LoVo (cell line): ENCODE results near the gene APPL2.
"Not testable (repeated sequence)": the region's sequence is repeated elsewhere in the genome, so short reads cannot be mapped to it uniquely, and the experiment has no call there.

ENCODE experiments used
- DNase-seq: peaks from one replicate; pipeline ENCODE4 v3.0.0-alpha.2; 2016; ENCODE audit warnings: low spot score

APPL2 gene

DNA sequence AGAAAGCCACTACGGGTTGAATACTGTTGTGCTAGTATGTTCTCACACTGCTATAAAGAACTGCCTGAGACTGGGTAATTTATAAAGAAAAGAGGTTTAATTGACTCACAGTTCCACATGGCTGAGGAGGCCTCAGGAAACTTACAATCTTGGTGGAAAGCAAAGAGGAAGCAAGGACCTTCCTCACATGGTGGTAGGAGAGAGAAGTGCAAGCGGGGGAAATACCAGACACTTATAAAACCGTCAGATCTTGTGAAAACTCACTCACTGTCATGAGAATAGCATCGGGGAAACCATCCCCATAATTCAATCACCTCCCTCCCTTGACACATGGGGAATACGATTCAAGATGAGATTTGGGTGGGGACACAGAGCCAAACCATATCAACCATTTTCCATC lies 20.5 kb upstream of the APPL2 start:
- not testable (repeated sequence) for DNase-seq

DNA sequence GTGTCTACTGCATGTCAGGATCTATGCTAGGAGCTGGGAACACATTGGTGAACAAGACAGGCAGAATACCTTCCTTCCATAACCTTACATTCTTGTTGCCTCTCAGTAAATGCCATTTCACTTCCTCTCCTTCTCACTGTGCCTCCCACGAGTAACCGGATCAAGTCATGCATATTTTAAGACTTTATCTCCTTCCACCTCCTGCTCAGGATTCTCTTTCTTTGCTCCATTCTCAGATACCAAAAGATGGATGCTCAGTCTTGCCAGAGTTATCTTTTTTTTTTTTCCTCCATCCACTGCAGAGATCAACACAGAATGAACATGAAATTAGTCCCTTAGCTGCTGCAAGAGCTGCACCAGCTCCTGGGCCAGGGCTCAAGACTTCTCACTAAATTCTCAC lies 20.0 kb upstream of the APPL2 start:
- no peak for DNase-seq

DNA sequence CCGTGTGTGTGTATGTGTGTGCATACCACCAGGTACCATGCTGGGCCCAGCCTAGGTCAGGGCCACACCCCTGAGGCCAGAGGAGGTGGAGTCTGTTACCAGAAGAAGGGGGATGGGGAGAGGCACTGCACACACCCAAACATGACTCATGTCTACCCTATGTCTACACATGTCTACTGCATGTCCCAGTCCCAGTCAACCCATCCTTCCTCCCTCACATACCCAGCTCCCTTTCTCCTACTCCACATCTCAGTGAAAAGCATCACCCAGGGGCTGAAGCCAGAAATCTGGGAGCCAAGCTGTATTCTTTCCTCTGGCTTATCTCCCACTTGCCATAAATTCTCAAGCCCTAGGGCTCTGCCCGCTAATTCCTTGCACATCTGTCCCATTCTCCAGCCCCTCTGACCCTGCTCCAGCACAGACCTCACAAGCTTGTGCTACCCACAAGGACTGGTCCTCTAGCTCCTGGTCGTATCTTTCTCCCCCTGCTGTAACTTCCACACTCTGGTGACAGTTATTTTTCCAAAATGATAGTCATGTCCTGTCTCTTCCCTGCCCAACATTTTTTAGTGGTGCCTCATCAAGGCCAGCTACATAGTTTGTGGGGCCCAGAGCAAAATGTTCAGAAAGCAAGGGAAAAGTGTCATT lies 18.0 kb upstream of the APPL2 start:
- DNase-seq = peak; percentile 29

DNA sequence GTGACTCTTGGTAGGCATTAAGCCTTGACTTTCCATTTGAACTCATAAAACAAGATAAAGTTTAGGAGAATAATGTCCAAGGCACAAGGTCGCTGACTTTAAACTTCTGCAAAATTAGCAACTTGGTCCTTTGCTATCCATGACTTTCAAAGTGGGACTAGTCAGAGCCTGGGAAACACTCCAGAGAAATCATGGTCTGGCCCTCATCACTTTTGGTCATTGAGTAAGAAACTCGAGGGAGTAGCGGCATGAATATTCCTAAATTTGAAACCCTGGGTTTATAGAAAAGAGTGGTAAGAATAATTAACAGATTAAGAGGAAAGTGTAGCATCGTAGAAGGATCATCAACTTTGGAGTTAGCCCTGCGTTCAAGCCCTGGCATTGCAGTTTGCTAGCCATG lies 16.9 kb upstream of the APPL2 start:
- DNase-seq = no peak

DNA sequence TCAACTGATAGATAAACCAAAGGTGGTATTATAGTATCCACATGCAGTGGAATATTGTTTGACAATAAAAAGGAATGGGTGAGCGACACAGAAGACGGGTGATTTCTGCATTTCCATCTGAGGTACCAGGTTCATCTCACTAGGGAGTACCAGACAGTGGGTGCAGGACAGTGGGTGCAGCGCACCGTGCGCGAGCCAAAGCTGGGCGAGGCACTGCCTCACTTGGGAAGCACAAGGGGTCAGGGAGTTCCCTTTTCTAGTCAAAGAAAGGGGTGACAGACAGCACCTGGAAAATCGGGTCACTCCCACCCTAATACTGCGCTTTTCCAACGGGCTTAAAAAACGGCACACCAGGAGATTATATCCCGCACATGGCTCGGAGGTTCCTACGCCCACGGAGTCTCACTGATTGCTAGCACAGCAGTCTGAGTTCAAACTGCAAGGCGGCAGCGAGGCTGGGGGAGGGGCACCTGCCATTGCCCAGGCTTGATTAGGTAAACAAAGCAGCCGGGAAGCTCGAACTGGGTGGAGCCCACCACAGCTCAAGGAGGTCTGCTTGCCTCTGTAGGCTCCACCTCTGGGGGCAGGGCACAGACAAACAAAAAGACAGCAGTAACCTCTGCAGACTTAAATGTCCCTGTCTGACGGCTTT lies 9.9 kb upstream of the APPL2 start:
- not testable (repeated sequence) for DNase-seq

DNA sequence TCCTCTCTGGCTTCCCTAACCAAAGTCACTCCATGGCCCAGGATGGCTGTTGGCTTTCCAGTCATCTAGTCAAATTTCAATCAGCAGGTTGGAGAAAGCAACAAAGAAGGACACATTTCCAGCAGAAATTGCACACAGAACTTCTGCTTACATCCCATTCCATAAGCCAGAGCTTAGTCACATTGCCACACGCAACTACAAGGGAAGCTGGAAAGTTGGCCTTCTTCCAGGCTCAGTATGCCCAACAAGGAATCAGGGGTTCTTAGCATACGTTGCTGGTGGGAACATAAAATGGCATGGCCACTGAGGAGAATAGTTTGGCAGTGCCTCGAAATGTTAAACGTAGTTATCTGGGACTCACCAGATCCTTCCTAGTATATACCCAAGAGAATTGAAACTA lies 9.3 kb upstream of the APPL2 start:
- no peak for DNase-seq

DNA sequence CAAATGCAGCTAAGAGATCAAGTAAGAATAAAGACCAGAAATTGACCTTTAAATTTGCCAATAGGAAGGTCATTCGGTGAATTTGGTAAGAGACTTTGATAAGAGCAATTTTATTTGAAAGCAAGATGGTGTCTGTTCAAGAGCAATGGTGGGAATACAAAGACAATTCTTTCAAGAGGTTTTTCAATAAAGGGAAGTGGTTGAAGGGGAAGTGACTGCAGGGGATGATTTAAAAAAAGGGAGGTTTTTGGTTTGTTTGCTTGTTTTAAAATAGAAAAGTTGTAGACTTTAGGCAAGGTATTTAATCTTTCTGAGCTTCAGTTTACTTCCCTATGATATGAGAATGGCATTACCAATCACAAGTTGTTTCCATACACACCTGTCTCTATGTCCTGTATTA lies 4.3 kb upstream of the APPL2 start:
- DNase-seq = no peak

DNA sequence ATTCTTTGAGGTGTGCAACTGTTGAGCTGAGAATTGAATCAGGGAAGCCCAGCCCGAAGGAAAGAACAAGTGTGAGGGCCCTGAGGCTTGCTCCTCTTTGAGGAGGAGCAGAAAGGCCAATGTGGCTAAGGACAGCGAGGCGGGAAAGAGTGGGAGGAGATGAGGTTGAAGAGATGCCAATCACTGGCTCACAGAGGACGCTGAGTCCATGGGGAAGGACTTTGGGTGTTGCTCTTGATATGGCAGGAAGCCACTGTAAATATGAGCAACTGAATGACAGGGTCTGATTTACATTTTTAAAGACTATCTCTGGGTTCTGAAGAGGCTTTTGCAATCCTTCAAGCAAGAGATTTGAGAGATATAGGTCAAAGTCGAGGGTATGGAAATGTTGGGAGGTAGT lies 3.3 kb upstream of the APPL2 start:
- no peak for DNase-seq

DNA sequence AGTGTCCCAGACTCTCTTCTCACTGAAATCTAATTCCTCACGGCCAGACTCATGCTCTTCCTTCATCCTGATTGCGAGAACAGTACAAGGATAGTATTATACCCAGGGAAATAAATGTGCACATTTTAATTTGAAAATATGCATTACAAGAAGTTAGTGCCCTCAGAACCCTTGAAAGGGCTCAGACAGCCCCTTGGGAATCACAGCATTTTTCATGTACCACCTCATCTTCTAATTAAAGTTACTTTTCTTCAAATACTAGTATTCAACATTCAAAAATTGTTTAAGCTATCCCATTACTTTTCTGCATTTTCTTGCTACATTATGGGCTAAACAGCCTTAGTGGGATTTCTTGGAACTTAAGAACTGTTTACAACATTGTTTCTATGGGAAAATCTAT lies 1.7 kb upstream of the APPL2 start:
- DNase-seq = no peak

DNA sequence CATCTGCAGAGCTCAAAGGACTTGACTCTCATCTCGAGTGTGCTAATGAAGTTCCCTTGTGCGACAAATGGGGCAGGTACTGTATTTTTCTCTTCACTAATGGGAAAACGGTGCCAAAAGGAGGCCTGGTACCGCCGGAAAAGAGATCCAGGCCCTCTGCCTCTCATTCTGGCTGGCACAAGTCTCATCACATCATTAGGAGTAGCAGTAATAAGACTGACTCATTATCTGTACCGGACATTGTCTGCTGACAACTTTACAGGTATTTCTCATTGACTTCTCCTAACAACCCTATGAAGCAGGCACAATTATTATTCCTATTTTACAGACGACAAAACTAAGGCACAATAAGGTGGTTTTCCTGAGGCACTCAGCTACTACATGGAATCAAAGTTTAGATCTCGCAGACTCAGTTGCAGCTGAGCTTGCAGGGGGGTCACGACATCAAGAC lies 668 bp downstream of the APPL2 start:
- DNase-seq = peak; percentile 25

DNA sequence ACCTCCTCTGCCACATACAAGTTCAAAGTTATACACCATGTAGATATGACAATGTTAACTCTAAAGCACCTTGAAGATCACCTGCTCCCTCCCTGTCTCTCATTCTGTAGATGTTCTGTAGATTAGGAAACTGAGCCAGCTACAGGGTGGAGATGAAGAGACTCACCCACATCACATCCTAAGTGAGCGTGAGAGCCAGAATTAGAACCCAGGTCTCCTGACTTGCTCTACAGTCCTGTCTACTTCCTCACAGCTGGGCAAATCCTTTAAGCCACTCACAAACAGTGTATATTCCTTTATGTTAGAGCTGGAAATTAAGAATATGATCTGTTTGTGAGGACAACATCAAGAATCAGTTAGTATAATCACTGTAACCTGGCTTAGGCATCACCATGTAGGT lies 1.8 kb downstream of the APPL2 start:
- DNase-seq = no peak

DNA sequence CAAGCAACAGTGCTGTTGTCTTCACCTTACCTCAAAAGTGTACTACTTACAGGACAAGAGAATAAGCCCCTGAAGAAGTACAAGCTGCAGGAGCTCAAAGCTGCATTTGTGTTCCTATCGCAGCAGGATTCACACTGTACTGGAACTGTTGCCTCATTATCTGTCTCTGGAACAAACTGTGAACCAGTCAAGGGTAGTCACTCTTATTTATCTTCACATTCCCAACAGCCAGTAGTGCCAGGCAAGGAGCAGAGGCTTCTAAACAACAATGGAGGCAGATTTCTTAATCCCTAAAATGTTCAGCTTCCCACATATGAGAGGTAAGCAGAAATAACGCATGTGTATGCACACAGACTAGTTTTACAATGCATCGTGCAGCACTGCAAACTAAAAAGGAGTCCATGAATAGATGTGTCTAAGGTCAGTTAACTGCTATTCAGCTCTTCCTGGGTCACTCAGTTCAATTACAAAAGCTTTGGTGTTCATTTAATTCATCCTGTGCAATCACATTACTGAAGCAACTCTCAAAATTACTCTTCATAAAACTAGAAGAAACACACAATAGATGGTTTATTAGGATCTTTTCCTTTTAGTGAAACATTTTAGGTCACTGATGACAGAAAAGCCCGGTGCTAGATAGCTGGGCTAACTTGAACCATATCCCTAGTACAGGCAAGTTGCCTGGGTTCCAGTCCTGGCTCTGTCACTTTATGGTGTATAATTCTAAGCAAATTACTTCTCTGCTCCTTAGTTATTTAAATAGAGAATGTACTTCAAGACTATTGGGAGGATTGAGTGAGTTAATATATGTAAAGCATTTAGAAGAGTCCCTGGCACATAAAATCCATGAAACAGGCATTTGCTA lies 2.7 kb downstream of the APPL2 start:
- no peak for DNase-seq

DNA sequence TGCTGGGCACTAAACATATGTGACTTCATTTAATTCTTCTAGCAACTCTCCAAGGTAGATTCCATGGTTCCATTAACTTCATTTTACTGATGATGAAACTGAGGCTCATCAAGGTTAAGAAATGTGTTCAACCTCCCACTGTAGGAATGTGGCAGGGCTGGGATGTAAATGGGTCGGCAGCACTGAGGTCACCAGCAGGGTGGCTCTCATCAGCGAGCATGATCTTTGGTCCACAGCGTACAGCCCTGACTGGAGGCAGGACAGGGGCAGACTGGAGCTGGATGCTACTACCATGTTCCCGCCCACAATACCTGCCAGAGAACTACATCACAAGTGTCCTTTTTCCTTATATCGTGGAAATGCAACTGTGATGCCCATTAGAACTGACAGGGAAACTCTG lies 4.6 kb downstream of the APPL2 start:
- no peak for DNase-seq

DNA sequence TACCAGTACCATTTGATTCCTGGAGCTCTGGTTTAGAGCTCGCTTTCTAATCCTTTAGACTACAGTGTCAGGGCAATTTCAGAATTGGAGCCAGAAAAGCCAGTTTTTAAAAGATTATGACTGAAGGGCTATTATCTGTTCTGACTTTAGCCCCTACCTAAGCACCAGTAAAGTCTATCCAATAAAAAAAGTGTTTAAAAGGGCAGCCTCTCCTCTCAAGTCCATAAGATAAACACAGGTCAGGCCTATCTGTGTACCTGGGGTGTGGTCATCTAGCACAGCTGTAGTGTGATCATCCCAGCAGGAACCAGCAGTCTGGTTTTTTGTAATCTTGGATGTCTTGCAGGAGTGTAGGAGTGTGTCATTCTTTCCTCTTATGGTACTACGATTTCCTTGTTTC lies 6.6 kb downstream of the APPL2 start:
- DNase-seq = peak; percentile 29

DNA sequence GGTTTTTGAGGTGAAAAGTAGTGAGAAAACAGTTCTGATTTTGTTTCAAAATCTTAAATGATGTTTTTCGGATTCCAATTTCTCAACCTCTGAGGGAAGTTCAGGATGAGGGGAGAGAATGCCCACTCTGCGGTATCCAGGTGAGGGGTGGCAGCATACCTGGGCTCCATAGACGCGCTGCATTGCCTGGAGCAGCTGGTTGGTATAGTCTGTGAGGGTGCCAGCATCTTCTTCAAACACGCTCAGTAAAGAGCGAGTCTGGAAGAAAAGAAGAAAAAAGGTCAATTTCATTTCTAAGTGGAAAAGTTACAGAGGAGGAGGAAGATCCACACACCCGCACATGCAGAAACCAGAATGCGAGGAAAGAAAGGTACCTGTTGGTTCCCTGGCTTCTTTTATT lies 7.0 kb downstream of the APPL2 start:
- DNase-seq = no peak

DNA sequence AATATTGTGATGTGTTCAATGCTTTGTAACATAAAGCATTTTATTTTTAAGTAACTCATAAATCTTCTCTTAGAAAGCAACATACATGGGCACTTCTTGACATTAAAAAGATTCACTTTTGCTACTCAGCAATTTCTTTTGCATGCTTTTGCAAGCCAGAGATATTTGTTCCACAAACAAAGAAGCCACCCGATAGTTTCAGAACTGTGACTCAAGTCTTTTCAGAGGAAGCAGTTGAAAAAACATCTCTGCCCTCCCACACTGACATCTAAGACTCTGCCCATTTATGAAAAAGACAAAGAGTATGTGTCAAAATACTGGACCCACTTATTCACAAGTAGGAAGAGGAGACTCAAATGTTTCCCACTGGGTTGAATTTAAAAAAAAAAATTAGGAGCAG lies 7.5 kb downstream of the APPL2 start:
- no peak for DNase-seq

DNA sequence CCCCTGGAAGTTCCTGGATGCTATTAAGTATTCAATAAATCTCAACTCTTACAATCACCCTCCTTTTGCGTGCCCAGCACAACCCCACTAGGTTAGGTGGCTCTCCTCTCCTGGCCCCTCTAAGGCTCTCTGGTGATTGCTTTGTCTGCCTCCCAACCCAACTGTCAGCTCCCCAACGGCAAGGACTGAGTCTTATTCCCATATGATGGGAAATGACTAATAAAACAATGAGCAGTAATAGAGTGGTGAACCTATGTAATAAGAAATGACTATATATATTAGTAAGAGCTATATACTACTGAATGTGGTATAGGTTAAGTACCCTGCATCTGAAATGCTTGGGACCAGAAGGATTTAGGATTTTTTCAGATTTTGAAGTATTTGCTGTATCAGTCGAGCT lies 8.1 kb downstream of the APPL2 start:
- no peak for DNase-seq

DNA sequence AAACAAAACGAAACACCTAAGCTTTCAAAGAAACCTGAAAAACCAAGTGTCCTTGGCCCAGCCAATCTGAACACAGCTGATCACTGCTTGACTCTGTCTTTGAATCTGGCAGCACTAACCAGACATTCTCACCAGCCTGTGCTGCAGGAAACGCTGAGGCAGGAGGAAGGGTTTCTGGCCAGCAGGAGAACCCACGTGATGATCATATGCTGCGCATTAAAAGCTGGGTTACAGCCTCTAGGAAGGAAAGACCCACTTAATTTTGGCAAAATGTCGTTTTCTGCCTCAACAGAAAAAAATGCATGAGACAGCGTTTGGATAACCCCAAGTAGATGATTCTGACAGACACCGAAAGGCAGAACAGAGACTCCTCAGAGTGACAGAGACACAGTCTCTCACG lies 9.8 kb downstream of the APPL2 start:
- no peak for DNase-seq

DNA sequence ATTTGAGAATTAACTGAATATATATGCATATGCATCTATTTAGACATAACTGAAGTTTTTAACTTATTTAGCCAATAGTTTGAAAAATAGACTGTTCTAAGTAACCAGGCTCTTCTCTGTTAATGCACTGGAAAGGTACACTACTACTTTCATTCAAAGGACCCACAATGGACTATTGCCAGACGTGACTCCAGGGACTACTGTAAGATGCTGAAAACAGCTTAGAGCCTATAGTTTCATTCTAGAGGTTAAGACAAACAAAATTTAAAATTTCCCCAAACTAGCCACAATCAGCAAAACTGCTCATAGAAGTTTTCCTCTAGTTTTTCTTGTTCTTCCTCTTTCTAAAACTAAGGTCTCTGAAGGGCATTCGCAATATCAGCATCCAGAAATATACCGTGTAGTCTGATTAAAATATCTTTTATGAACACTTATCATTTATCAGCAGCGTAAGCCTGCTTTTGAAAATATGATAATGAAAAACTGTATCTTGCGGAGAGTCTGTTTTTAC lies 10.4 kb downstream of the APPL2 start:
- DNase-seq = no peak

DNA sequence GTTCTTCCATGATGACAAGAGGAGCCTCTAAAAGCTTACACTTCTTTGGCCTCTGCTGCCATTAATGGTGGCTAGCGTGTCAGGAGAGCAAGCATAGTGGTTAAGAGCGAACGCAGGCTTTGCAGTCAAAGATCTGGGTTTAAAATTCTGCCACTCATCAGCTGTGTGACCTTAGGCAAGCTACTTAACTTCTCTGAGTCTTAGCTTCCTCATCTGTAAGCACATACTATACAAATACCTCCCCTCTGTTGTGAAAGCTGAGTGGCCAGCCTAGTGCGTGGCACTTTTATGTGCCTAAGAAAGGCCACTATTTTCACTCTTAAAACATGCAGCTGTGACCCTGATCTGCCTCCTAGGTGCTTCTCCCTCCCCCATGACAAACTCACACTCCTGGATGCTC lies 11.6 kb downstream of the APPL2 start:
- no peak for DNase-seq

DNA sequence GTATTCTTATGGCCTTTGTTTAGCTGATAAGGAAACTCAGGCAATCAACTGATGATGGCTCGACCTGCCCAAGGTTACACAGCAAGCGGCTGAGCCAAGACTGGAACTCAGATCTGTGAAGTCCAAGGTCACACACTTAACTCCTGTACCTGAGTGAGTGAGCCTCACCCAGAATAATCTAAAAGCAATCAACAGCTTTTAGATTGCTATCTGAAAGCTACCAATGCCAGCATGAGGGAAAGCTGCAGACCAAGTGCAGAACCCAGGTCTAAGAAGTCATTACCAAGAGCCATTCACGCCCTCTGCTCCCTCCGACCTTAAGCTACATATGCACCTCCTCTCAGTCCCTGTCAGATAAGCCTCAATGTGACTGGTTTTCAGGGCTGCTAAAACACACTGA lies 12.1 kb downstream of the APPL2 start:
- no peak for DNase-seq

DNA sequence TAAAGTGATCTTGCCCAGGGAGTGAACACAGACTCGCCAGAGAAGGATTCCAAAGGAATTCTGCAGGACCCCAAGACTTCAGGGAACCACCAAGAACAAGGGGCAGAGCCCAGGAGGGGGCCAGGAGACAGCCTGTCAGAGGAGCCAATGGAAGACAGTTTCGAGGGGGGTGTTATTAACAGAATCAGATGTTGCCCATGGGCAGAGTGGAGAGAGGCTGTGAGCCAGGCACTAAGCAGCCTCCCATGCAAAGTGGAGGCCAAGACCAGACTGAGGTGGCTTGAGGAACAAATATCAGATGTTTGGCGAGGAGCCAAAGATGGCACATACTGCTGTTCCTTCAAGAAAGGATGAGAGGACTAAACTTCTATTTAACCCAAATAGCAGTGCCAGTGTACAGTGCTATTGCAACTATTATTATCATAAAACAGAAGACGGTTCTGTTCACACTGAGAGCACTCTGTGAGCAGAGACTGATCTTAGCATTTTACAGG lies 12.6 kb downstream of the APPL2 start:
- DNase-seq = no peak
